HEK293 (cell line): ENCODE measurements around the gene TMEM9B.

Experiments
- CTCF ChIA-PET: fragments of 350-600 bp; formaldehyde crosslinking; extraction: SDS; loops from one replicate; lab custom pipeline; 2021; ENCODE audit warnings: antibody characterized with exemption; lab: Yijun Ruan, JAX
- POLR2A ChIA-PET: fragments of 300-600 bp; formaldehyde crosslinking; extraction: SDS; loops from one replicate; lab custom pipeline; 2020; ENCODE audit warnings: antibody characterized with exemption, inconsistent platforms; lab: Yijun Ruan, JAX
- H3K27ac ChIP-seq: fragments of 200-500 bp; sonication (Bioruptor generic); 2 replicates; pipeline ENCODE4 v1.5.1; 2014; ENCODE audit warnings: low read depth, low read length, control low read depth, inconsistent platforms; ENCODE audit errors: extremely low read depth
- H3K36me3 ChIP-seq, 2 experiments: fragments of 200-500 bp in 1 of 2; sonication (Bioruptor generic) in 1 of 2; 1 replicate in 1 of 2; 2 replicates in 1 of 2; pipeline ENCODE4 v1.5.1; 2014 to 2017; ENCODE audit warnings: inconsistent platforms in 2 of 2, low read length in 2 of 2; ENCODE audit not compliant: control insufficient read depth in 2 of 2, insufficient read depth in 1 of 2
- H3K4me1 ChIP-seq: fragments of 200-500 bp; sonication (Bioruptor generic); 2 replicates; pipeline ENCODE4 v1.5.1; 2014; ENCODE audit warnings: mild to moderate bottlenecking, low read length, inconsistent platforms; ENCODE audit not compliant: control insufficient read depth, insufficient read depth
- H3K4me3 ChIP-seq: 2 replicates; pipeline ENCODE4 v1.5.1; 2011; ENCODE audit warnings: low read depth, mild to moderate bottlenecking, control low read depth, low read length, moderate library complexity
- H3K9me3 ChIP-seq: fragments of 200-500 bp; sonication (Bioruptor generic); 2 replicates; pipeline ENCODE4 v1.5.1; 2014; ENCODE audit warnings: low read depth, low read length, inconsistent platforms; ENCODE audit not compliant: control insufficient read depth, insufficient read depth
- PBX3 ChIP-seq: sonication (generic); formaldehyde crosslinking; IDR thresholded peaks from 2 replicates; pipeline ENCODE4 v1.8.1; 2022; ENCODE audit warnings: mild to moderate bottlenecking, moderate library complexity, missing genetic modification reagents
- SETDB1 ChIP-seq: IDR thresholded peaks from one replicate; pipeline ENCODE4 v1.6.1; 2017; ENCODE audit warnings: mild to moderate bottlenecking, low read length, moderate library complexity, mixed read lengths; ENCODE audit not compliant: insufficient read length
- SP3 ChIP-seq: fragments of 450-650 bp; formaldehyde crosslinking; IDR thresholded peaks from 2 replicates; pipeline ENCODE4 v1.5.1; 2016; ENCODE audit warnings: missing biosample characterization, missing genetic modification characterization
- WT1 ChIP-seq: fragments of 450-650 bp; formaldehyde crosslinking; IDR thresholded peaks from 2 replicates; pipeline ENCODE4 v1.5.1; 2016; ENCODE audit warnings: missing biosample characterization, missing genetic modification characterization
- YY2 ChIP-seq: fragments of 450-650 bp; formaldehyde crosslinking; IDR thresholded peaks from 2 replicates; pipeline ENCODE4 v1.5.1; 2016; ENCODE audit warnings: missing biosample characterization, missing genetic modification characterization
- ZBTB26 ChIP-seq: fragments of 450-650 bp; formaldehyde crosslinking; optimal IDR thresholded peaks from 2 replicates; pipeline ENCODE3; 2016; ENCODE audit warnings: missing biosample characterization, mild to moderate bottlenecking, missing genetic modification characterization
- ZFP37 ChIP-seq: fragments of 450-650 bp; formaldehyde crosslinking; IDR thresholded peaks from 2 replicates; pipeline ENCODE4 v1.5.1; 2016; ENCODE audit warnings: missing biosample characterization, missing genetic modification characterization
- ZNF335 ChIP-seq: fragments of 450-650 bp; formaldehyde crosslinking; conservative IDR thresholded peaks from 2 replicates; pipeline ENCODE4 v1.5.1; 2016; ENCODE audit warnings: missing biosample characterization, missing genetic modification characterization
- ZNF341 ChIP-seq: fragments of 450-650 bp; formaldehyde crosslinking; IDR thresholded peaks from 2 replicates; pipeline ENCODE4; 2016; ENCODE audit warnings: low read depth, missing biosample characterization, missing genetic modification characterization
- ZNF398 ChIP-seq: fragments of 450-650 bp; formaldehyde crosslinking; IDR thresholded peaks from 2 replicates; pipeline ENCODE4 v1.5.1; 2017; ENCODE audit warnings: missing biosample characterization, missing genetic modification characterization
- ZNF677 ChIP-seq: fragments of 450-650 bp; IDR thresholded peaks from 2 replicates; pipeline ENCODE4 v1.5.0; 2018; ENCODE audit warnings: missing biosample characterization, mild to moderate bottlenecking, missing genetic modification characterization, moderate library complexity
- ZNF776 ChIP-seq: fragments of 450-650 bp; formaldehyde crosslinking; IDR thresholded peaks from 2 replicates; pipeline ENCODE4 v1.5.0; 2017; ENCODE audit warnings: missing biosample characterization, missing genetic modification characterization, borderline replicate concordance
- ZXDB ChIP-seq: fragments of 450-650 bp; formaldehyde crosslinking; IDR thresholded peaks from 2 replicates; pipeline ENCODE4 v1.5.1; 2016; ENCODE audit warnings: missing biosample characterization, missing genetic modification characterization

Gene TMEM9B

GRCh38 chr11:9004183-9004926 is 40.1 kb upstream of the TMEM9B start (continued):
- TF ChIP-seq ZNF398 (tag by site-specific recombination) (no peak), SP3 (tag by site-specific recombination) (no peak), ZNF776 (tag by site-specific recombination) (no peak), WT1 (tag by site-specific recombination) (no peak), YY2 (tag by site-specific recombination) (no peak)
- TF ChIP-seq, all 188 proteins: peak for 0

- peak within 1 kb of the TSS; percentile 51 for H3K4me3 ChIP-seq
- H3K27ac ChIP-seq, result no peak within 1 kb of the TSS; the same call in 1 of the 2 replicates
- CTCF ChIA-PET, result interaction anchor here (0.6 to 1.7 kb wide), 5 partner anchors 10 to 503 kb away, joined by 3 to 10 read pairs (median 3); no protein-coding TSS in a partner anchor
- no peaks in the 10 kb centered on the region for H3K36me3 ChIP-seq
- POLR2A ChIA-PET, result interaction anchor here (0.6 to 2.8 kb wide), 7 partner anchors 12 to 457 kb away, joined by 3 to 21 read pairs (median 3); partner anchors contain the start of genes TMEM9B and ZNF143
- TF ChIP-seq ZNF341 (tag by site-specific recombination), result peak; percentile 92; the same call in 1 of the 2 replicates
- 0 out of 2 replicates have a peak, but pooled peaks have one; percentile 26 for TF ChIP-seq ZFP37
- TF ChIP-seq ZBTB26 (tag by site-specific recombination), result peak; percentile 49
- peak; percentile 32; the same call in 1 of the 2 replicates for TF ChIP-seq PBX3 (CRISPR knock-in tag)
- TF ChIP-seq ZNF335 (tag by site-specific recombination), result peak; percentile 39; the same call in 1 of the 2 replicates
- TF ChIP-seq ZNF398 (tag by site-specific recombination), result no peak
- no peak for TF ChIP-seq ZNF677 (tag by site-specific recombination)
- TF ChIP-seq SETDB1, result peak; percentile 21
- peak; percentile 35; the same call in 1 of the 2 replicates for TF ChIP-seq ZXDB (tag by site-specific recombination)
- TF ChIP-seq, all 188 proteins: peak for 7
- Histone ChIP-seq H3K4me1 (no peaks in the 10 kb centered on the region), H3K9me3 (no peaks in the 10 kb centered on the region)
These were observed 39.4 kb upstream of the TMEM9B start, which contains the start of gene NRIP3 for GRCh38 chr11:9003573-9004182. NRIP3 (minus strand) TSS chr11:9004001; CDS start chr11:9003935, 66 bp downstream.
